ENCODE measurements around the gene LRRC25. TPM values are rescaled to one million over a fixed set of nuclear protein-coding genes. Genes with fewer than 3 reads are reported as not detected.

LRRC25 gene
- total RNA-seq, 1 experiment from 2014 or later, result not detected

DNA sequence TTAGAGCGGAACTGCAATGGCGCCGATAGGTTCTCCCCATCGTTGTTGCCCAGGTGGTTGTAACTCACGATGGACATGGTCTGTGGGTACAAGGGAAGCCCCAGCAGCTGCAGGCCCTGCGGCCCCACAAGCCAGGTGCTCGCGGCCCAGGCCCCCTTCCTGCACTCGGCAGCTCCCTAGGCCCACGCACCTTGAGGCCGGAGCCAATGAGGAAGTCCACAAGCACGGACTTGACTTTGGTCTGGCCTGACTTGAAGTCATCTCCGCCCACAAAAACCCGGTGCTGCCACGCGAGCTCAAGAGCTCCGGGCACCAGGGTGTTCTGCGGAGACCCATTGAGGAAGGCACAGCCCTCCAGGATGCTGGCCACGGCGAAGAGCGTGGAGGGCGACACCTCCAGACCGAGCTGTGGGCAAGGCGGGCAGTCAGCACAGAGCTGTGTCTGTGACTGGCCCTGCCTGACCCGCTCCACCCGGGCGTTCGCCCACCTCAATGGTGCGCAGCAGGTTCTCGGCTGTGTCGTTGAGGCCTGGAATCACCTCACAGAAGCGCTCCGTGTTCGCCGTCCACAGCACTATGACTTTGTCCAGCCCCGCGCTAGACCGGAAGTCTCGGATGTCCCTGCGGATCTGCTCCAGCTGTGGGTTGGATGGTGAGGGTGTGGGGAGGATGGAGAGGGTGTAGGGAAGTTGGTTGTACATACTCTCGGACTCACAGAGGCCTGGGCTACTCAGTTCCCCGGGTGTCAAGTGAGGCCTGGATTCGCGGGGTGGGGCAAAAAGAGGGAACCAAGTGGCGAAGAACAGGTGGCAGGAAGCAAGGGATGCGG is 38.6 kb upstream of the LRRC25 start:
- H3K4me3 ChIP-seq, result peak overlapping the region; percentile 74; the same call in 1 of the 2 replicates
- peaks cover 22% of the 10 kb centered on the region for H3K4me1 ChIP-seq (replicated peaks; ENCODE audit: insufficient read depth)
- ChIA-PET CTCF (no interaction called here), POLR2A (ENCODE audit: unreplicated experiment) (no interaction called here)
- intact Hi-C loops (cut with micrococcal nuclease; ENCODE audit: unreplicated experiment), result no loop called here
- H3K27me3 ChIP-seq (ENCODE audit: insufficient read depth, low read depth), result no peaks in the 10 kb centered on the region
- H3K9me2 ChIP-seq (ENCODE audit: insufficient read depth), result no peaks in the 10 kb centered on the region
- H3F3A ChIP-seq (ENCODE audit: insufficient read depth, low read depth), result peaks cover 63% of the 10 kb centered on the region
- H2AFZ ChIP-seq, result no peak overlapping the region
- H3K4me2 ChIP-seq, result peak overlapping the region; percentile 80
- DNase-seq, result no peak
- H4K20me1 ChIP-seq (ENCODE audit: insufficient read depth), result peaks cover 5% of the 10 kb centered on the region; the same call in 1 of the 2 replicates
- no peaks in the 10 kb centered on the region; the same call in 1 of the 2 replicates for H3K36me3 ChIP-seq (ENCODE audit: low read depth)
- no peaks in the 10 kb centered on the region for H3K9me3 ChIP-seq (ENCODE audit: insufficient read depth, low read depth)
- H3K27ac ChIP-seq, result no peak overlapping the region
- H3K79me2 ChIP-seq (ENCODE audit: low read depth), result peaks cover 8% of the 10 kb centered on the region; the same call in 1 of the 2 replicates
- TSS peak; percentile 25 for BruUV-seq (replicated peaks)
- TF ChIP-seq EZH2 (IDR thresholded peaks at IDR 0.05; ENCODE audit: low read depth), result no peak

DNA sequence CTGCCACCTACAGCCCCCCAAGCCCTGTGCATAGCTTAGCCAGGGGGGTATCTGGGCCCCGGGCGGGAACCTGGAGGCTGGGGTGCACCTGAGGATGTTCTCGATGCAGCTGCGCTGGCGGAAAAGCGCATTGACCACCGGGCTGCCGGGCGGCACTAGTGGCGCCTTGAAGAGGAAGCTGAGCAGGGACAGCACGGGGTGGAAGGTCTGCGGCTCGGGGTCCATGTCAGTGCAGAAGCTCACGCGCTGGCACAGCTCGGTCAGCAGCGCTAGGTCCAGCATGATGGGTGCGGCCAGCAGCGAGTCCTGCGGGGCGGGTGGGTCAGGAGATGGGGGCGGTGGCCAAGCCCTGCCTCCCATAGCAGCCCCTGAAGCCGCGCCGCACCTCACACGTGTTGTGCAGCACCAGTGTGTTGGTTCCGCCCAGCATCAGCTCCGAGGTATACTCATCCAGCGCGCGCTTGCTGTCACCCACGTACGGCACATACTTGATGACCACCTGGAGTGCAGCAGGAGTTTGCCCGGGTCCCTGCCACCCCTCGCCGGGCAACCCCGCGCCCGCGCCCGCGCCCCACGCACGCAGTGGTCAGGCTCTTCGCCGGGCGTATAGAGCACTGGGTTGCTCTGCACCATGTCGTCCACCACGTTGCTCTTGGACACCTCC is 37.9 kb upstream of the LRRC25 start:
- TF ChIP-seq EZH2 (IDR thresholded peaks at IDR 0.05; ENCODE audit: low read depth), result no peak
- TF ChIP-seq, protein P1, sequence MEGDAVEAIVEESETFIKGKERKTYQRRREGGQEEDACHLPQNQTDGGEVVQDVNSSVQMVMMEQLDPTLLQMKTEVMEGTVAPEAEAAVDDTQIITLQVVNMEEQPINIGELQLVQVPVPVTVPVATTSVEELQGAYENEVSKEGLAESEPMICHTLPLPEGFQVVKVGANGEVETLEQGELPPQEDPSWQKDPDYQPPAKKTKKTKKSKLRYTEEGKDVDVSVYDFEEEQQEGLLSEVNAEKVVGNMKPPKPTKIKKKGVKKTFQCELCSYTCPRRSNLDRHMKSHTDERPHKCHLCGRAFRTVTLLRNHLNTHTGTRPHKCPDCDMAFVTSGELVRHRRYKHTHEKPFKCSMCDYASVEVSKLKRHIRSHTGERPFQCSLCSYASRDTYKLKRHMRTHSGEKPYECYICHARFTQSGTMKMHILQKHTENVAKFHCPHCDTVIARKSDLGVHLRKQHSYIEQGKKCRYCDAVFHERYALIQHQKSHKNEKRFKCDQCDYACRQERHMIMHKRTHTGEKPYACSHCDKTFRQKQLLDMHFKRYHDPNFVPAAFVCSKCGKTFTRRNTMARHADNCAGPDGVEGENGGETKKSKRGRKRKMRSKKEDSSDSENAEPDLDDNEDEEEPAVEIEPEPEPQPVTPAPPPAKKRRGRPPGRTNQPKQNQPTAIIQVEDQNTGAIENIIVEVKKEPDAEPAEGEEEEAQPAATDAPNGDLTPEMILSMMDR (conservative IDR thresholded peaks at IDR 0.05), result no peak
- no peaks in the 10 kb centered on the region for H3K9me3 ChIP-seq (ENCODE audit: insufficient read depth, low read depth)
- no peak overlapping the region for H3K4me3 ChIP-seq
- peaks cover 56% of the 10 kb centered on the region for H3F3A ChIP-seq (ENCODE audit: insufficient read depth, low read depth)
- H3K9me2 ChIP-seq (ENCODE audit: insufficient read depth), result no peaks in the 10 kb centered on the region
- no peak overlapping the region for H3K4me2 ChIP-seq
- no TSS peak for BruUV-seq (replicated peaks)
- H3K27me3 ChIP-seq (ENCODE audit: insufficient read depth, low read depth), result no peaks in the 10 kb centered on the region
- H3K27ac ChIP-seq, result no peak overlapping the region
- intact Hi-C loops (cut with micrococcal nuclease; ENCODE audit: unreplicated experiment), result no loop called here
- ChIA-PET POLR2A (ENCODE audit: unreplicated experiment) (interaction anchor here (0.7 kb wide), 1 partner anchor 1684 kb away, joined by 7 read pairs; no protein-coding TSS in a partner anchor), CTCF (no interaction called here)
- H3K36me3 ChIP-seq (ENCODE audit: low read depth), result no peaks in the 10 kb centered on the region; the same call in 1 of the 2 replicates
- H3K4me1 ChIP-seq (replicated peaks; ENCODE audit: insufficient read depth), result peaks cover 22% of the 10 kb centered on the region
- H4K20me1 ChIP-seq (ENCODE audit: insufficient read depth), result peaks cover 5% of the 10 kb centered on the region; the same call in 1 of the 2 replicates
- H2AFZ ChIP-seq, result no peak overlapping the region
- peaks cover 8% of the 10 kb centered on the region; the same call in 1 of the 2 replicates for H3K79me2 ChIP-seq (ENCODE audit: low read depth)
- no peak for DNase-seq

DNA sequence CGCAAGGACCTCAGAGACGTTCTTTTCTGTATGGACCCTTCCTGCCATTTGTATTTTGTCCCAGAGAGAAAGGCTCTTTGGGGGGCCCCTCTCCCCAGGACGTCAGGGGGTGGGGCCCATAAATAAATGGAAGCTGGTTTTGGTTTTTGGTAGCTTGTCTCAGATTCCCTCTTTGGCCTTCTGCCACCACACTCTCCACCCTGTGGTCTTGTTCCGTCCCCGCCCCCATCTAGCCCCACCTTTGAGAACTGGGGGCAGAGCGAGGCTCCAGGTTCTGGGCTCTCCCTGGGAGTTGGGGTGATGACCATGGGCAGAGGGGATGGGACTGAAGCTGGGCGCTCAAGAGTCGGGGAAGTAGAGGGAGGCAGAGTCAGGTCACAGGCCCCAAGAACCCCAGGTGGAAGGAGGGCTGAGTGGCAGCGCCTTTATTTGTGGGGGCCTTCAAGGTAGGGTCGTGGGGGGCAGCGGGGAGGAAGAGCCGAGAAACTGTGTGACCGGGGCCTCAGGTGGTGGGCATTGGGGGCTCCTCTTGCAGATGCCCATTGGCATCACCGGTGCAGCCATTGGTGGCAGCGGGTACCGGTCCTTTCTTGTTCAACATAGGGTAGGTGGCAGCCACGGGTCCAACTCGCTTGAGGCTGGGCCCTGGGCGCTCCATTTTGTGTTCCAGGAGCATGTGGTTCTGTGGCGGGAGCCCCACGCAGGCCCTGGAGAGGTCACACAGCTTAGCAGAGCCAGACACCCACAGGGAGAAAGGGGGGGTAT is 37.2 kb upstream of the LRRC25 start:
- peaks cover 22% of the 10 kb centered on the region for H3K4me1 ChIP-seq (replicated peaks; ENCODE audit: insufficient read depth)
- H4K20me1 ChIP-seq (ENCODE audit: insufficient read depth), result peaks cover 5% of the 10 kb centered on the region; the same call in 1 of the 2 replicates
- no TSS peak for BruUV-seq (replicated peaks)
- H3K9me2 ChIP-seq (ENCODE audit: insufficient read depth), result no peaks in the 10 kb centered on the region
- CTCF ChIA-PET, result no interaction called here
- H3K9me3 ChIP-seq (ENCODE audit: insufficient read depth, low read depth), result no peaks in the 10 kb centered on the region
- H3K4me2 ChIP-seq, result no peak overlapping the region
- DNase-seq, result no peak
- H3K4me3 ChIP-seq, result no peak overlapping the region
- H2AFZ ChIP-seq, result no peak overlapping the region
- TF ChIP-seq, protein P1 (conservative IDR thresholded peaks at IDR 0.05), result no peak
- TF ChIP-seq EZH2 (IDR thresholded peaks at IDR 0.05; ENCODE audit: low read depth), result no peak
- intact Hi-C loops (cut with micrococcal nuclease; ENCODE audit: unreplicated experiment), result no loop called here
- no peaks in the 10 kb centered on the region; the same call in 1 of the 2 replicates for H3K36me3 ChIP-seq (ENCODE audit: low read depth)
- POLR2A ChIA-PET (ENCODE audit: unreplicated experiment), result interaction anchor here (0.7 kb wide), 1 partner anchor 1684 kb away, joined by 7 read pairs; no protein-coding TSS in a partner anchor
- H3K79me2 ChIP-seq (ENCODE audit: low read depth), result peaks cover 8% of the 10 kb centered on the region; the same call in 1 of the 2 replicates
- H3K27me3 ChIP-seq (ENCODE audit: insufficient read depth, low read depth), result no peaks in the 10 kb centered on the region
- H3K27ac ChIP-seq, result no peak overlapping the region
- peaks cover 49% of the 10 kb centered on the region for H3F3A ChIP-seq (ENCODE audit: insufficient read depth, low read depth)
